AG04450 (cell line): ENCODE data around the gene CNTN1. TPM values are rescaled to one million over a fixed set of nuclear protein-coding genes. Genes with fewer than 3 reads are reported as not detected.

ENCODE experiments used
- CTCF ChIA-PET: fragments of 300-600, 350-600 bp; formaldehyde crosslinking; extraction: SDS; loops from one replicate; lab custom pipeline; 2022; ENCODE audit warnings: antibody characterized with exemption, inconsistent platforms; lab: Charles Lee
- POLR2A ChIA-PET: fragments of 350-600 bp; formaldehyde crosslinking; extraction: SDS; loops from one replicate; lab custom pipeline; 2021; ENCODE audit warnings: antibody characterized with exemption, inconsistent platforms; lab: Yijun Ruan, JAX
- DNase-seq: peaks from one replicate; pipeline ENCODE4 v3.0.0-alpha.2; 2011; ENCODE audit warnings: low read depth, low spot score
- H3K27ac ChIP-seq: one replicate; pipeline ENCODE4 v1.5.1; 2012; ENCODE audit warnings: low read depth, low read length, control low read depth
- H3K27me3 ChIP-seq: one replicate; pipeline ENCODE4 v1.6.0; 2012; ENCODE audit warnings: low read length; ENCODE audit not compliant: control insufficient read depth, insufficient read depth
- H3K4me3 ChIP-seq: 2 replicates; pipeline ENCODE4 v1.5.1; 2011; ENCODE audit warnings: mild to moderate bottlenecking, low read depth, low read length, control low read depth
- H3K9me3 ChIP-seq: 2 replicates; pipeline ENCODE4 v1.5.1; 2012; ENCODE audit warnings: low read length; ENCODE audit not compliant: control insufficient read depth, insufficient read depth
- polyA plus RNA-seq: library from polyadenylated mRNA; depleted of rRNA; stranded (reverse); fragments of >200 nt; gene quantifications from 2 replicates; pipeline ENCODE4 v1.2.3, GENCODE V29; 2011
- TF ChIP-seq, protein P1 (sequence below): IDR thresholded peaks from 2 replicates; pipeline ENCODE4 v1.5.1; 2011; ENCODE audit warnings: low read depth, low read length, control low read depth, inconsistent platforms

The CNTN1 gene
- polyA plus RNA-seq, 1 experiment, result 0.19 TPM

DNA sequence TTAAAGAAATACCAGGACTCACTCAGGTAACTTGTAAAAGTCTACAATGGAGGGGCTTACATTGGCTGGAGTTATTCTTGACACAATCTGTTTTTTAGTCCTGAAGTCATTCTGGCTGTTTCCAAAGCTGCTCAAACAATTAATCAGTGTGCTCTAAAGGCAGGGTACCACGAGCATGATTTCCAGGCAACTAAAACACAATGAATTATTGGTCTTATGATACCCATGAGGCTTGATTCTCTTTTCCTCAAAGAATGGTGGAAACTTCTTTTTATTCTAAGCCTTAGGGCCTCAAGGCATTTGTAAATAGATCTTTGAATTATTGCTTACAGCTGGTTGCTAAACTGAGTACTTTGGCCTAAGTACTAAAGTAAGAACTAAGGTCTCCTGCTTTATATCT is 296.1 kb downstream of the CNTN1 start:
- H3K27me3 ChIP-seq, result no peaks in the 10 kb centered on the region

DNA sequence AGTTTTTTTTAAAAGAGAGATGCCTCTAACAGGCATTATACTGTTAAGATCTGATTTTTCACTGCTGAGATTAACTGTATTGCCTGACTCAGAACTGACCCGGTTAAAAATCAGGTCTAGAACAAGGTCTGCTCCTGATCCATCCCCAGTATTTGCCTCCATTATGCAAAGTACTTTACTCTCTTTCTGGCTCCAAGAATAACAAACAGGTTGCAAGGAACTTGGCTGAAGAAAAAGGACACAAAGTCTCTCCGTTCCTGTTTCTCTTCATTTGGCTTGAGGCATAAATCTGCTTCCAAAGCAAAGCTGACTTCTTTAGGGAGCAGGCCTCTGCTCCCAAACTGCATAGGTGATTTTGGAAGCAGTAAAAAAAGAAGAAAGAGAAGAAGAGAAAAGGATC is 296.6 kb downstream of the CNTN1 start:
- DNase-seq, result no peak
- Histone ChIP-seq H3K27ac (no peak overlapping the region), H3K27me3 (no peaks in the 10 kb centered on the region), H3K9me3 (no peaks in the 10 kb centered on the region), H3K4me3 (no peak overlapping the region)
- ChIA-PET CTCF (no interaction called here), POLR2A (no interaction called here)
- TF ChIP-seq, protein P1, sequence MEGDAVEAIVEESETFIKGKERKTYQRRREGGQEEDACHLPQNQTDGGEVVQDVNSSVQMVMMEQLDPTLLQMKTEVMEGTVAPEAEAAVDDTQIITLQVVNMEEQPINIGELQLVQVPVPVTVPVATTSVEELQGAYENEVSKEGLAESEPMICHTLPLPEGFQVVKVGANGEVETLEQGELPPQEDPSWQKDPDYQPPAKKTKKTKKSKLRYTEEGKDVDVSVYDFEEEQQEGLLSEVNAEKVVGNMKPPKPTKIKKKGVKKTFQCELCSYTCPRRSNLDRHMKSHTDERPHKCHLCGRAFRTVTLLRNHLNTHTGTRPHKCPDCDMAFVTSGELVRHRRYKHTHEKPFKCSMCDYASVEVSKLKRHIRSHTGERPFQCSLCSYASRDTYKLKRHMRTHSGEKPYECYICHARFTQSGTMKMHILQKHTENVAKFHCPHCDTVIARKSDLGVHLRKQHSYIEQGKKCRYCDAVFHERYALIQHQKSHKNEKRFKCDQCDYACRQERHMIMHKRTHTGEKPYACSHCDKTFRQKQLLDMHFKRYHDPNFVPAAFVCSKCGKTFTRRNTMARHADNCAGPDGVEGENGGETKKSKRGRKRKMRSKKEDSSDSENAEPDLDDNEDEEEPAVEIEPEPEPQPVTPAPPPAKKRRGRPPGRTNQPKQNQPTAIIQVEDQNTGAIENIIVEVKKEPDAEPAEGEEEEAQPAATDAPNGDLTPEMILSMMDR, result no peak

More for the DNA sequence above, 296.1 kb downstream of the CNTN1 start:
- POLR2A ChIA-PET, result no interaction called here
- DNase-seq, result no peak
- no peaks in the 10 kb centered on the region for H3K9me3 ChIP-seq
- no peak overlapping the region for H3K27ac ChIP-seq
- no peak overlapping the region for H3K4me3 ChIP-seq
- TF ChIP-seq, protein P1, result no peak
- CTCF ChIA-PET, result no interaction called here

DNA sequence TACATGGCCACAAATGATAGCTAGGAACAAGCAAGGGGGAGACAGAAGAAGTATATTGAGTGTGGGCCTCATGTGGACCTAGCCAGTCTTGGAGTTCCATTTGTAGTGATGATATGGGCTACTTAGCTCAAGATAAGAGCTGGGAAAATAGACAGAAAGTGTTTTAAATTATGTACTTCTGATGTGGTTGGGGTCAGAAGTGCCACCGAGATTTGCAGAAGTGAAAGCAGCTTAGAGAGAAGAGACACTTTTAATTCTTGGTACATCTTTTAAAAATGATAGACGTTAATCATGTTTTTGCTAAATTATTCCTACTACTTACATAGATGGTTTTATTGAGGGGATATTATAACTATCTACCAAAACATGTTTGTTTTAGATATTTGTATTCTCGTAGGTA is 297.5 kb downstream of the CNTN1 start:
- ChIA-PET CTCF (no interaction called here), POLR2A (no interaction called here)
- Histone ChIP-seq H3K4me3 (no peak overlapping the region), H3K27ac (no peak overlapping the region), H3K27me3 (no peaks in the 10 kb centered on the region), H3K9me3 (no peaks in the 10 kb centered on the region)
- TF ChIP-seq, protein P1, result no peak
- no peak for DNase-seq

DNA sequence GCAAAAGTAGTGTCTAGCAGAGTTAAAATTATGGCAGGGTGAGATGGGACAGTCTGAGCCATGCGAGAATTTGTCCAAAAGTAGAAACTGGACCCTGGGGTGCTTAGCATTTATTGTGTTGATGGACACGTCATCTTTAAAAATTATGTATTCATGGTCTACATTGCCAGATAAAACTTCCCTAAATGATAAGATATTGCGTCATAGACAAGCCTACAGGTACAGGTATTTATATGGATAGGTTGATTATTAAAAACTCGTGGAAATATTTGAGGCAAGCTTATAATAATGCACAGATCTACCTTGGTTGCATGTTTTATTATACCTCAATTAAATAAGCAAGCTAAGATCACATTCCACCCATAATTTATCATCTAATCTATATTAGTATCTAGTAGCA is 299.9 kb downstream of the CNTN1 start:
- no peak overlapping the region for H3K27ac ChIP-seq
- ChIA-PET POLR2A (no interaction called here), CTCF (no interaction called here)
- TF ChIP-seq, protein P1, result no peak
- no peak overlapping the region for H3K4me3 ChIP-seq
- no peaks in the 10 kb centered on the region for H3K9me3 ChIP-seq
- no peak for DNase-seq
- H3K27me3 ChIP-seq, result no peaks in the 10 kb centered on the region

DNA sequence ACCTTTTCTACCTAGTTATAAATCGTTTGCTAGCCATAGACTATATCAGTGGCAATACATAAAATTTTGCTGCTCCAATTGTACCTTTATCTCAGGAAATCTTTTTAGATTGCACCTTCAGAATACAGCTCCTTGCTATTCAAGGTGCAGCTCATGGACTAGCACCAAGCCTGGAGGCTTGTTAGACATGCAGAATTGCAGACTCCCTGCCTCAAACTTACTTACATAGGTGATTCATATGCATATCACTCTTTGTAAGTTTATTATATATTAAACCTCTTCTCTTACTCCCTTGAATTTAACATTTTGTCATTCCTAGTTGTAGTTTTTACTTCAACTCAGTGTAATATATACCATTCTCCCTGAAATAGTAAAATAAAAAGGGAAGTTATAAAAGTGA is 300.4 kb downstream of the CNTN1 start:
- Histone ChIP-seq H3K27ac (no peak overlapping the region), H3K4me3 (no peak overlapping the region), H3K9me3 (no peaks in the 10 kb centered on the region), H3K27me3 (no peaks in the 10 kb centered on the region)
- DNase-seq, result no peak
- TF ChIP-seq, protein P1, result no peak
- ChIA-PET POLR2A (no interaction called here), CTCF (no interaction called here)
